HT-29 (cell line): ENCODE measurements around the gene ASB2. TPM values are rescaled to one million over a fixed set of nuclear protein-coding genes. Genes with fewer than 3 reads are reported as not detected.

Source experiments
- DNase-seq: peaks from one replicate; pipeline ENCODE4 v3.0.0-alpha.2; 2015; ENCODE audit warnings: low spot score
- total RNA-seq: library from RNA; depleted of rRNA; stranded (reverse); fragments of >200 nt; shearing (Covaris generic); gene quantifications from 2 replicates; pipeline ENCODE4 v1.2.3, GENCODE V29; 2014

Gene ASB2
- total RNA-seq, 1 experiment from 2014 or later: 0.05 TPM

- no peak for DNase-seq
Measured at GRCh38 chr14:94001016-94001415, 24.6 kb upstream of the ASB2 start.

DNA sequence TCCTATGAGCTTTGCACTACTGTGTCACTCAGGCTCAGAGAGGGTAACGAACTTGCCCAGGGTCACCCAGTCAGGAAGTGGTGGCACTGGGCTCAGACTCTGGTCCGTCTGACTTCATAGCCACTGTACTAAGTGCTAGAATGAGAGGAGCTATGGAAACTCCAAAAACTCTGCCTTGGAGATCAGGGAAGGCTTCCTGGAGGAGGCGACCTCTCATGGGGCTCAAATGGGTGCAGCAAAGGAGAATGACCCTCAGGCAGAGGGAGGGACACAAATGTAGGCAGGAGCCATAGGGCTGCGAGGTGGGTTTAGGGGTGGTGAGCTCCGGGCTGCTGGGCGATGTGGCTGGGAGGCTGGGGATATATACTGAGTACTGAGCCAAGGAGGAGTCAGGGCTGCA is 23.9 kb upstream of the ASB2 start:
- DNase-seq: no peak

GRCh38 chr14:93999573-93999972 is 23.2 kb upstream of the ASB2 start:
- no peak for DNase-seq

DNA sequence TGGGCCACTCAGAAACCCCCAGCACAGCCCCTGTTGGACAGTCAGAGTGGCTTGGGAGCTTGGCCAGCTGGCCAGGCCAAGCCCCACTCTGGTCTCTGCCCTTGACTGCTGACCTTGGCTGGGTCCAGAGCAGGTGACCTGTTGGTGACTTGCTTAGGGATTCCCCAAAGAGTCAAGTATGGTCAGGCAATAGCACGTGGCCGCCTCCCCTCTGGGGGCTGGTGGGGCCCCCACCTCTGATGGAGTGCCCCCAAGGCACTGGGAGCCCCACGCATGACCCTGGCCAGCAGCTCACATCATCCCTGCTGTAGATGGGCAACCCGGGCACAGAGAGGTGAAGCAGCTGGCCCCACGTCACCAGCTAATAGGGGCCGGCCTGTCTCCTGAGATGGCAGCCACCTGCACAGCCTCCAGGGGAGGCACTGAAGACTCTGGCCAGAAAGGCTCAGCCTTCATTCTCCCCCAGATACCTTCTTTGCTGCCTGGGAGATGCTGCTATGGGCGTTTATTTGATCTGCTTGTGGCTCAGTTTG is 22.6 kb upstream of the ASB2 start:
- no peak for DNase-seq

DNA sequence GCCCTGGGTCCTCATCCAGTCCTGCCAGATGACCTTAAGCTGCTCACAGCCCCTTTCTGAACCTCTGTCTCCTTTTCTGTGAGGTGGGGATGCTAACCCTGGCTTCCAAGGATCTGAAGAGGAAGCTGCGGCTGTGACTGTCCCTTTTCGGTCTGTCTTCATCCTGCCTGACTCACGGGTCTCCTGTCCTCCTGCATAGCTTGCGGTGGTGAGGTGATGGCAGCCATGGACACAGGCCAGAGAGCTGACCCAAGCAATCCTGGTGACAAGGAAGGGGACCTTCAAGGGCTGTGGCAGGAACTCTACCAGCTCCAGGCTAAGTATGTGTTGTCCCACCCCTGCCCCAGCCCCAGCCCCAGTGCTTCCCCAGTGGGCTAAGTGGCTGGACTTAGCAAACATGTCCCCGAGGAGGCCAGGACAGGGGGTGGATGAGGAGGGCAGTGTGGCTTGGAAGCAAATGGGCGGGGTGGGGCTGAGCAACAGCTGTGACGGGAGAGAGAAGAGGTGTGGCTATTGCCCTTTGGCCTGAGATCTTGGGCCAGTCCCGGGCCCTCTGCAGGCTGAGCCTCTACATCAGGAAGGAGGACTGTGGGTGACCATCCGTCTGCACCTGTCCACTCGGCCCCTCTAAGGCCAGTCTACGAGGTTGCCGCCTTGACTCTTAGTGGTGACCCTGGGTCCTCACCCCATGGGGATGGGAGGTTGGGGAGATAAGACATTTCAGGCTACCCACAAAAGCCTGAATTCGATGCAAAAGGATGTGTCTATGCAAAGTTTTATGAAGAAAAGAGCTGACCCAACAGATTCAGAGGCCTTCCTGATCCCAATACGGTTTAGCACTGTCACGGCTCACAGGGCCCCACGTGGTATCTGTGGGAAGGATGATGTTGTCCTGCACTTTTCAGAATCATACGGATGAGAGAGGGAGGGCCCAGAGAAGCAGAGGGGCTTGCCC is 21.8 kb upstream of the ASB2 start:
- no peak for DNase-seq

DNA sequence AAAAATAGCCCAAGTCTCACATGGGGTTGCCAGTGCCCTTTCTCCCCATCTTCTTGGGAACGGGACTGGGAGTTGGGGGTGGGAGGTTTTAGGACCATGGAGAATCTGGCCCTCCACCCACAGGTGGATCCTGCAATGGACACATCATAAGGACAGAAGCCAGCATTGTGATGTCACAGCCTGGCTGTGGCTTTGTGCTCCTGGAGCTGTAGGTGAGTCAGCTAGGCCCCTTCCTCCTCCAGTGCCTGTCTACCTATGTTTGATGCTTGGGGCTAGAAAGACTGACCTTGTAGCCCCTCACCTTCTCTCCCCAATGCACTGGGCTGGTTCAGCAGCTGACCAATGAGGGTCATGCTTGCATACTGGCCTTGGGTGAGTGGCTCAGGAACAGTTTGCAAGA is 20.7 kb upstream of the ASB2 start, which contains the start of gene CCDC197:
CCDC197 (plus strand) TSS at position 220 of the 400 bp plus-strand sequence. CDS start 831 bp downstream, outside the sequence.
- DNase-seq: no peak

DNA sequence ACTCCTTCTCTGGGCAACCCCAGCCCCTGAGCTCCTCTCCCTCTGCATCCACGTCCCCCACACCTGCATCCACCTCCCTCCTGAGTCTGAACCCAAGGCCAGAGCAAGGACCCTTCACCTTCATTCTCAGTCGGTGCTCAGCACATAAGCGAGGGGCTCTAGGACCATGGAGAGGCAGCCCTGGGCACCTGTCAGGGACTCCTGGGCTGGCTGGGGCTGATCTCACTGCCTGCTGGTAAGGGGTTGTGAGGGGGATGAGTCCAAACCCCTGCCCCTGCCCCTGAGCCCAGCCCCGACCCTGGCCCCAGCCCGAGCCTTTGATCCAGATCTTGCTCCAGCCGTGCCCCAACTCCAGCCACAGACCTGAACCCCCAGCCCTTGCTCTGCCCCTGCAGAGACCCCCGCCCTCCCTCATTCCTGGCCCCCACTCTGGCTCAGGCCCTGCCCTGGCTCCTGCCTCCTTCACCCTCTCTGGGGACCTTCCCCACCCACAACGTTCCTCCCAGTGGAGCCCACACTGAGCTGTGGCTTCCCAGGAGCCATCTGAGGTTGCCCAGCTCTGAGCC is 19.8 kb upstream of the ASB2 start:
- no peak for DNase-seq

DNA sequence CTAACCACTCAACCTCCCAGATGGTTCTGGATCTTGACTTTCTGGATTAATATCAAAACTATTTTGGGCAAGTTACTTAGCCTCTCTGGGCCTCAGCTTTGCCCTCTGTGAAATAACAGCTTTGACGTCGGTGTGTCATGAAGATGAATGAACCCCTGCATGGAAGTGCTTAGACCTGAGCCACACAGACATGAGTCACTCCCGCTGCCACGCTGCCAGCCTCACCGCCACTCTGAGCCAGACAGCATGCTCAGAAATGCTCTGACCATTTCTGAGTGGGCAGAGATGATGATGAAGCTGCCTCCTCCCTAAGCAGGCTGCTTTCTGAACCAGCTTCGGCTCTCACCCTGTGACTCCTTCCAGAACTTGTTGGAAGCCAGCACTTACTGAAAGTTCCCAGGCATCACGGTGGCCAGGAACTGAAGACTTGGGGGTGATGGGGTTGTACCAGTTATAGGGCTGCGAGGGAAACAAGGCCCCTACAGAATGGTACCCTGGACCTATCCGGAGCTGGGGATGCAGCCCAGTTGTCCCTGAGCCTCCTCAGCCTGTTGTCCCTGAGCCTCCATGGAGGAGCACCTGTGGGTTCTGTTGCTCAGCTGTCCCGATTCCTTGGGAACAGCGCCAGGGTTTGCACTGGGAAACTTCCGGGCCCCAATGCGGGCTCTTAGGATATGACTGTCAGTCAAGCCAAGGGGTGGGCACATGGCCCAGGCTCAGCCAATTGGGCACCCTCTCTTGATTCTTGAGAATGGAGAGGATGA is 18.7 kb upstream of the ASB2 start:
- peak; percentile 45 for DNase-seq

DNA sequence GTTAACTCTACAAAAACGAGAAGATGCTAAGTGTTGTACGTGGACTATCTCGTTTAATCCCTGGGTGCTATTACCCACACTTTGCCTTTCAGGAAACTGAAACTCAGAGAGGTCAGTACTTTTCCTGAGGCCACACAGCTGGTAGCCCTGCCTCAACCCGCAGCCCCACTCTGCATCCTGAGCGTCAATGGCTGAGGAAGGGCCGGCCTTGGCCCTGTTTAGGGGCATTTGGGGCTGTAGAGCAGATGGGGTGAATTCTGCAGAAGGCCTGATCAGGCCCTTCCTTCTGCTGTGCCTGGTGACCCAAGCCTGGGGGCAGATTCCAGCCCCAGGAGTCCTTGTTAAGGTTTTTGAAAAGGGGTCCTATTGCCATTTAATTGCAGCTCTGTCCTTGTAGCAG is 17.0 kb upstream of the ASB2 start:
- DNase-seq: no peak

- no peak for DNase-seq
Measured at GRCh38 chr14:93991649-93992048, 15.3 kb upstream of the ASB2 start.

- DNase-seq: no peak
Measured at GRCh38 chr14:93991212-93991611, 14.8 kb upstream of the ASB2 start.

GRCh38 chr14:93989939-93990338 is 13.6 kb upstream of the ASB2 start:
- DNase-seq: no peak

GRCh38 chr14:93987815-93988476 is 11.6 kb upstream of the ASB2 start:
- no peak for DNase-seq

- no peak for DNase-seq
Measured at GRCh38 chr14:93987376-93987775, 11.0 kb upstream of the ASB2 start.

GRCh38 chr14:93986955-93987354 is 10.6 kb upstream of the ASB2 start:
- DNase-seq: no peak

- peak; percentile 54 for DNase-seq
Measured at GRCh38 chr14:93984987-93985410, 8.6 kb upstream of the ASB2 start.

DNA sequence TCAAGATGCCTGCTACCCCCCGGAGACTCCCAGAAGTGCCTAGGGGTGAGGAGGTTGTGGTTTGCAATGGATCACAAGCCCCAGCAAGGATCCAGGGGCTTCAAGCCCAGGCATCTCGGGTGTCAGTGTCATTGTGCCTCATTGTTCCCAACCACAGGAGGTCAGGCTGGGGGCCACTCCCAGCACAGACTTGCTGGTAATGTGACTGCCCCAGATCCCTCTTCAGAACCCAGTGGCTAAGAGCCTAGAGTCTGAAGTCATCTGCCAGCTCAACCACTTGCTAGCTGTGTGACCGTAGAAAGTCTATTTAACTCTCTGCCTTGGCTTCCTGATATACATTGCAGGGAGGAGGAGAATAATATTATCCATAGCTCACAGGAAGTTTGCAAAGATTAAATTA is 7.7 kb upstream of the ASB2 start:
- no peak for DNase-seq

- DNase-seq: no peak
Measured at GRCh38 chr14:93982230-93983007, 6.0 kb upstream of the ASB2 start.

- DNase-seq: no peak
Measured at GRCh38 chr14:93981316-93982229, 5.2 kb upstream of the ASB2 start.
